ENCODE results near the gene GPC2.

Gene GPC2

GRCh38 chr7:100191775-100192174, 14.6 kb upstream of the GPC2 start:
- H3F3A ChIP-seq (ENCODE audit: insufficient read depth, low read length): 0 out of 2 replicates have a peak, but pooled peaks cover 3% of the 10 kb centered on the region
- H3K9me2 ChIP-seq (replicated peaks; ENCODE audit: insufficient read depth, low read length): no peaks in the 10 kb centered on the region
- no peak overlapping the region for H2AFZ ChIP-seq (ENCODE audit: low read length)
- H3K27me3 ChIP-seq (replicated peaks; ENCODE audit: insufficient read depth, low read length): no peaks in the 10 kb centered on the region
- H3K36me3 ChIP-seq (replicated peaks; ENCODE audit: insufficient read depth, low read length): no peaks in the 10 kb centered on the region
- H3K27ac ChIP-seq (ENCODE audit: low read length): no peak overlapping the region
- H4K20me1 ChIP-seq (ENCODE audit: insufficient read depth, low read length): no peaks in the 10 kb centered on the region
- TF ChIP-seq EZH2 (optimal IDR thresholded peaks at IDR 0.05; ENCODE audit: low read depth, low read length): no peak
- no peak for TF ChIP-seq CTCF (IDR thresholded peaks at IDR 0.05; ENCODE audit: low read length)
- no peak for TF ChIP-seq EZH2phosphoT487 (IDR thresholded peaks at IDR 0.05; ENCODE audit: low read length)
- H3K79me2 ChIP-seq (ENCODE audit: low read length): no peaks in the 10 kb centered on the region
- no peak for DNase-seq
- no peak overlapping the region for H3K4me3 ChIP-seq (ENCODE audit: low read length)
- H3K4me2 ChIP-seq (ENCODE audit: low read depth, low read length): no peak overlapping the region
- no peak overlapping the region for H3K9ac ChIP-seq (ENCODE audit: low read length)
- H3K9me3 ChIP-seq (replicated peaks; ENCODE audit: insufficient read depth, low read length): no peaks in the 10 kb centered on the region
- peaks cover 3% of the 10 kb centered on the region; the same call in 1 of the 2 replicates for H3K4me1 ChIP-seq (ENCODE audit: low read length)

- Histone ChIP-seq H3K4me1 (ENCODE audit: low read length) (peaks cover 3% of the 10 kb centered on the region; the same call in 1 of the 2 replicates), H2AFZ (ENCODE audit: low read length) (no peak overlapping the region), H3K27ac (ENCODE audit: low read length) (no peak overlapping the region), H3F3A (ENCODE audit: insufficient read depth, low read length) (no peaks in the 10 kb centered on the region), H4K20me1 (ENCODE audit: insufficient read depth, low read length) (no peaks in the 10 kb centered on the region), H3K27me3 (replicated peaks; ENCODE audit: insufficient read depth, low read length) (no peaks in the 10 kb centered on the region), H3K9ac (ENCODE audit: low read length) (no peak overlapping the region), H3K4me2 (ENCODE audit: low read depth, low read length) (no peak overlapping the region), H3K4me3 (ENCODE audit: low read length) (no peak overlapping the region), H3K36me3 (replicated peaks; ENCODE audit: insufficient read depth, low read length) (no peaks in the 10 kb centered on the region), H3K9me2 (replicated peaks; ENCODE audit: insufficient read depth, low read length) (no peaks in the 10 kb centered on the region), H3K79me2 (ENCODE audit: low read length) (no peaks in the 10 kb centered on the region), H3K9me3 (replicated peaks; ENCODE audit: insufficient read depth, low read length) (no peaks in the 10 kb centered on the region)
- TF ChIP-seq EZH2phosphoT487 (IDR thresholded peaks at IDR 0.05; ENCODE audit: low read length) (no peak), CTCF (IDR thresholded peaks at IDR 0.05; ENCODE audit: low read length) (peak; percentile 49)
- DNase-seq: peak; percentile 66
Measured at GRCh38 chr7:100190048-100190711, 13.0 kb upstream of the GPC2 start.

- Histone ChIP-seq H3K9me3 (replicated peaks; ENCODE audit: insufficient read depth, low read length) (no peaks in the 10 kb centered on the region), H2AFZ (ENCODE audit: low read length) (no peak overlapping the region), H3K9ac (ENCODE audit: low read length) (no peak overlapping the region), H3F3A (ENCODE audit: insufficient read depth, low read length) (no peaks in the 10 kb centered on the region), H4K20me1 (ENCODE audit: insufficient read depth, low read length) (no peaks in the 10 kb centered on the region), H3K4me1 (ENCODE audit: low read length) (peaks cover 3% of the 10 kb centered on the region; the same call in 1 of the 2 replicates), H3K4me2 (ENCODE audit: low read depth, low read length) (no peak overlapping the region), H3K27me3 (replicated peaks; ENCODE audit: insufficient read depth, low read length) (no peaks in the 10 kb centered on the region), H3K79me2 (ENCODE audit: low read length) (no peaks in the 10 kb centered on the region), H3K9me2 (replicated peaks; ENCODE audit: insufficient read depth, low read length) (no peaks in the 10 kb centered on the region), H3K27ac (ENCODE audit: low read length) (no peak overlapping the region), H3K4me3 (ENCODE audit: low read length) (no peak overlapping the region), H3K36me3 (replicated peaks; ENCODE audit: insufficient read depth, low read length) (no peaks in the 10 kb centered on the region)
- DNase-seq: no peak
- no peak for TF ChIP-seq EZH2phosphoT487 (IDR thresholded peaks at IDR 0.05; ENCODE audit: low read length)
- TF ChIP-seq CTCF (IDR thresholded peaks at IDR 0.05; ENCODE audit: low read length): no peak
- TF ChIP-seq EZH2 (optimal IDR thresholded peaks at IDR 0.05; ENCODE audit: low read depth, low read length): no peak
Measured at GRCh38 chr7:100189061-100189460, 11.9 kb upstream of the GPC2 start.
